ENCODE results near the gene ARID4B.

GRCh38 chr1:235239851-235240250 is 88.1 kb downstream of the ARID4B start:
- TF ChIP-seq POLR2A (IDR thresholded peaks at IDR 0.05) (no peak), CTCF (IDR thresholded peaks at IDR 0.05) (no peak), POLR2AphosphoS5 (IDR thresholded peaks at IDR 0.05) (no peak)

Data from gastroesophageal sphincter (tissue), 3 donors.